Mesendoderm (in vitro differentiated cells): Measurements from ENCODE around the gene SH3BGRL.

Experiments used
- DNase-seq: peaks from one replicate; pipeline ENCODE4 v3.0.0; 2013
- H2AK5ac ChIP-seq: 2 replicates; pipeline ENCODE4 v1.6.1; 2013; ENCODE audit warnings: low read length, inconsistent platforms
- H2BK120ac ChIP-seq: 2 replicates; pipeline ENCODE4 v1.6.1; 2013; ENCODE audit warnings: low read depth, mild to moderate bottlenecking, low read length, moderate library complexity, mixed read lengths
- H2BK15ac ChIP-seq: replicated peaks from 2 replicates; pipeline ENCODE4 v1.6.1; 2013; ENCODE audit warnings: low read depth, mild to moderate bottlenecking, moderate library complexity
- H2BK5ac ChIP-seq: 2 replicates; pipeline ENCODE4 v1.6.1; 2013; ENCODE audit warnings: low read length, inconsistent platforms
- H3K18ac ChIP-seq: 2 replicates; pipeline ENCODE4 v1.6.1; 2013; ENCODE audit warnings: mild to moderate bottlenecking, low read length, mixed read lengths
- H3K23ac ChIP-seq: one replicate; pipeline ENCODE4 v1.6.1; 2013; ENCODE audit warnings: low read length
- H3K27ac ChIP-seq: 2 replicates; pipeline ENCODE4 v1.5.1; 2013; ENCODE audit warnings: low read depth, mild to moderate bottlenecking, inconsistent platforms, low read length, moderate library complexity
- H3K27me3 ChIP-seq: 2 replicates; pipeline ENCODE4 v1.6.1; 2013; ENCODE audit warnings: low read length, control low read depth, mild to moderate bottlenecking, inconsistent platforms; ENCODE audit not compliant: insufficient read depth, poor library complexity
- H3K36me3 ChIP-seq: 2 replicates; pipeline ENCODE4 v1.6.1; 2013; ENCODE audit warnings: low read length, inconsistent platforms; ENCODE audit not compliant: control insufficient read depth, insufficient read depth
- H3K4ac ChIP-seq: one replicate; pipeline ENCODE4 v1.6.1; 2013; ENCODE audit warnings: low read depth, mild to moderate bottlenecking, low read length, moderate library complexity
- H3K4me1 ChIP-seq: 2 replicates; pipeline ENCODE4 v1.6.1; 2013; ENCODE audit warnings: low read depth, low read length, inconsistent platforms; ENCODE audit not compliant: control insufficient read depth
- H3K4me2 ChIP-seq: 2 replicates; pipeline ENCODE4 v1.6.1; 2013; ENCODE audit warnings: low read length
- H3K4me3 ChIP-seq: 2 replicates; pipeline ENCODE4 v1.5.1; 2013; ENCODE audit warnings: mild to moderate bottlenecking, low read length
- H3K56ac ChIP-seq: one replicate; pipeline ENCODE4 v1.6.1; 2013; ENCODE audit warnings: low read length
- H3K79me1 ChIP-seq: 2 replicates; pipeline ENCODE4 v1.6.1; 2013; ENCODE audit warnings: low read length, inconsistent platforms
- H3K79me2 ChIP-seq: 2 replicates; pipeline ENCODE4 v1.6.1; 2013; ENCODE audit warnings: mild to moderate bottlenecking, low read length; ENCODE audit not compliant: control insufficient read depth, insufficient read depth
- H3K9ac ChIP-seq: 2 replicates; pipeline ENCODE4 v1.6.1; 2013; ENCODE audit warnings: low read length, inconsistent platforms
- H4K5ac ChIP-seq: one replicate; pipeline ENCODE4 v1.6.1; 2013; ENCODE audit warnings: low read length
- H4K8ac ChIP-seq: one replicate; pipeline ENCODE4 v1.6.1; 2013; ENCODE audit warnings: low read depth, mild to moderate bottlenecking, control low read depth, low read length, moderate library complexity
- WGBS: extraction: QIAGEN DNeasy Blood & Tissue Kit; methylation state at CpG from one replicate; pipeline ENCODE4 v1.1.7; 2013; ENCODE audit warnings: low lambda C conversion rate, missing lambda C conversion rate; ENCODE audit not compliant: insufficient coverage; ENCODE audit errors: extremely low coverage; 5-methylcytosine and 5-hydroxymethylcytosine counted together

SH3BGRL gene

DNA sequence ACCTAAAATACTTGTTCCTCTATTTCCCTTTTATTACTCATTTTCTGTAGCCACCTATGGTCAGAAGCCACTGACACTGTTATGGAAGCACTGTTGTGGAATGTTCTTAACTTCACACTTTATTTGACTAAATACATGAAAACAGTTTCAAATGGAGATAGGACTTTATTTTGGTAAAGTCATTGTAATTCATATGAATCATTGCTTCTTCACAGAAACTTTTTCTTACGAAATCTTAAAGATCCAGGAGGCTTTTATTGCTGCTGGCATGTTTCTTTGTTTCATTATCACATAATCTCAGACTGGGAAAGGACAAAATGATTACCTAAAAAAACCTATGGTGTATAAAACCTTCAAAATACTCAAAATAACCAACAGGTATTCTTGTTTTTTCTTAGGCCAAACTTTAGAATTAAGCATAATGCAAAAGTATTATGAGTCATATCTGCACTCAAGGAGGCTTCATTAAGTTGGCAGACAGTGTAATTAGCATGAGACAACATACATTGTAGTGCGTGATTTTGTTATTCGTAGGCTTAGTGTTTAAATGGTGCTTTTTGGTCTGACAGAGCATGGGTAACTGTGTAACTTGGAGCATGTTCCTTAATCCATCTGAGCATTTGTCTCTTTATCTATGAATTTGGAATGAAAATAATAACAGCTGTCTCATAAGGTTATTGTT, 58.0 kb downstream of the SH3BGRL start:
- Histone ChIP-seq H3K4me2 (no peak overlapping the region), H3K79me2 (no peaks in the 10 kb centered on the region), H3K36me3 (no peaks in the 10 kb centered on the region), H3K23ac (no peak overlapping the region), H3K27me3 (no peaks in the 10 kb centered on the region), H3K79me1 (no peaks in the 10 kb centered on the region), H3K4ac (no peak overlapping the region), H3K4me1 (peaks cover 3% of the 10 kb centered on the region), H4K8ac (no peak overlapping the region), H4K5ac (no peak overlapping the region), H3K56ac (no peak overlapping the region), H3K18ac (no peak overlapping the region), H2BK5ac (no peak overlapping the region), H2AK5ac (no peak overlapping the region), H2BK15ac (no peak overlapping the region), H3K27ac (no peak overlapping the region), H3K9ac (no peak overlapping the region), H3K4me3 (no peak overlapping the region), H2BK120ac (no peak overlapping the region)
- peak; percentile 1 for DNase-seq
- no CpG with 5 or more reads among the region's 3 CpGs for WGBS

DNA sequence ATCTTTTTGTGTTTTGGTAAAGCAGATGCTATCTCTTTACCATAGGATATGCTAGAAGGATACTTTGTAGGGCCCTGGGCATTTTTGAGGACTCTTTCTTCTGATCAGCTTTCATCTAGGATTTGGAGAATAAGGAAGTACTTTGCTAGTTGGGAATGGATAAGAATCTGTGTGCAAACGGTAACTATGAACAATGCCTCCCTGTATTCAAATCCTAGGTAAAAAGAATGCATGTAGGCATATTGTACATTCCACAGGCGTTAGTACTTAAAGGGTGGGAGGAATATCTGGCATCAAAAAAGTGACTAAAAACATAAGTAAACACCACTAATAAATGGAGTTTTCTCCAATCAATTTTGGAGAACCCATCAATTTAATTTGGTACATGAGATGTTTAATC, 59.7 kb downstream of the SH3BGRL start:
- H2AK5ac ChIP-seq = no peak overlapping the region
- no peak overlapping the region for H2BK15ac ChIP-seq
- H3K4me2 ChIP-seq = no peak overlapping the region
- no peak overlapping the region for H3K18ac ChIP-seq
- no peaks in the 10 kb centered on the region for H3K27me3 ChIP-seq
- H4K8ac ChIP-seq = no peak overlapping the region
- WGBS = no CpG with 5 or more reads among the region's 2 CpGs
- no peak overlapping the region for H3K27ac ChIP-seq
- no peak overlapping the region for H3K4ac ChIP-seq
- no peak overlapping the region for H2BK5ac ChIP-seq
- H3K4me3 ChIP-seq = no peak overlapping the region
- no peak overlapping the region for H3K9ac ChIP-seq
- no peak overlapping the region for H2BK120ac ChIP-seq
- H3K4me1 ChIP-seq = peaks cover 3% of the 10 kb centered on the region
- no peak for DNase-seq
- no peak overlapping the region for H3K56ac ChIP-seq
- H4K5ac ChIP-seq = no peak overlapping the region
- H3K79me2 ChIP-seq = no peaks in the 10 kb centered on the region
- no peak overlapping the region for H3K23ac ChIP-seq
- H3K36me3 ChIP-seq = no peaks in the 10 kb centered on the region
- no peaks in the 10 kb centered on the region for H3K79me1 ChIP-seq

- Histone ChIP-seq H2AK5ac (no peak overlapping the region), H2BK5ac (no peak overlapping the region), H3K9ac (no peak overlapping the region), H3K27ac (no peak overlapping the region), H3K56ac (no peak overlapping the region), H3K79me1 (no peaks in the 10 kb centered on the region), H3K23ac (no peak overlapping the region), H3K18ac (no peak overlapping the region), H3K4ac (no peak overlapping the region), H3K27me3 (no peaks in the 10 kb centered on the region), H3K4me2 (no peak overlapping the region), H4K8ac (no peak overlapping the region), H3K36me3 (no peaks in the 10 kb centered on the region), H3K79me2 (no peaks in the 10 kb centered on the region), H4K5ac (no peak overlapping the region), H3K4me3 (no peak overlapping the region), H2BK120ac (no peak overlapping the region), H2BK15ac (no peak overlapping the region), H3K4me1 (peaks cover 3% of the 10 kb centered on the region)
- WGBS = no CpG with 5 or more reads among the region's 2 CpGs
- DNase-seq = peak; percentile 3
Measured at GRCh38 chrX:81263059-81263458, 61.2 kb downstream of the SH3BGRL start.

GRCh38 chrX:81278616-81279015, 76.7 kb downstream of the SH3BGRL start:
- H3K4ac ChIP-seq = no peak overlapping the region
- H3K79me1 ChIP-seq = no peaks in the 10 kb centered on the region
- no peaks in the 10 kb centered on the region for H3K79me2 ChIP-seq
- no peak overlapping the region for H2BK120ac ChIP-seq
- H3K56ac ChIP-seq = no peak overlapping the region
- no peak overlapping the region for H3K18ac ChIP-seq
- no peaks in the 10 kb centered on the region for H3K27me3 ChIP-seq
- no peak overlapping the region for H3K4me3 ChIP-seq
- no peaks in the 10 kb centered on the region for H3K4me1 ChIP-seq
- H3K23ac ChIP-seq = no peak overlapping the region
- H3K36me3 ChIP-seq = no peaks in the 10 kb centered on the region
- peak; percentile 2 for DNase-seq
- no peak overlapping the region for H3K9ac ChIP-seq
- H2BK5ac ChIP-seq = no peak overlapping the region
- H2BK15ac ChIP-seq = no peak overlapping the region
- no CpG with 5 or more reads among the region's 2 CpGs for WGBS
- no peak overlapping the region for H4K5ac ChIP-seq
- H4K8ac ChIP-seq = no peak overlapping the region
- H2AK5ac ChIP-seq = no peak overlapping the region
- H3K4me2 ChIP-seq = no peak overlapping the region
- H3K27ac ChIP-seq = no peak overlapping the region

DNA sequence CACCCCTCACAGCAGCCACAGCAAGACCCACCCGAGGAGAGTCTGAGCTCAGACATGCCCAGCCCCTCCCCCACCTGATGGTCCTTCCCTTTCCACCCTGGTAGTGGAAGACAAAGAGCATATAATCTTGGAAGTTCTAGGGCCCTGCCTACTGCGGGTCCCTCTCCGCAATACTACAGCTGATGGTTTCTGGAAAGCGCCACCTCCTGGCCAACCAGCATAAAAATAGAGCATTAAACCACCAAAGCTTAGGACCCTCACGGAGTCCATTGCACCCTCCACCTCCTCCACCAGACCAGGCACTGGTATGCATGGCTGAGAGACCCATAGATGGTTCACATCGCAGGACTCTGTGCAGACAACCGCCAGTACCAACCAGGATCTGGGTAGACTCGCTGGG, 78.2 kb downstream of the SH3BGRL start:
- H3K79me1 ChIP-seq = no peaks in the 10 kb centered on the region
- no peak overlapping the region for H3K9ac ChIP-seq
- no peaks in the 10 kb centered on the region for H3K27me3 ChIP-seq
- H2BK5ac ChIP-seq = no peak overlapping the region
- no peaks in the 10 kb centered on the region for H3K4me1 ChIP-seq
- H3K23ac ChIP-seq = no peak overlapping the region
- H2AK5ac ChIP-seq = no peak overlapping the region
- no peak overlapping the region for H2BK15ac ChIP-seq
- peak overlapping the region; percentile 34 for H3K56ac ChIP-seq
- no peak overlapping the region for H3K18ac ChIP-seq
- H3K36me3 ChIP-seq = no peaks in the 10 kb centered on the region
- no peaks in the 10 kb centered on the region for H3K79me2 ChIP-seq
- no peak overlapping the region for H3K4me3 ChIP-seq
- no peak overlapping the region for H4K5ac ChIP-seq
- WGBS = no CpG with 5 or more reads among the region's 8 CpGs
- no peak overlapping the region for H3K4ac ChIP-seq
- no peak overlapping the region for H3K27ac ChIP-seq
- no peak overlapping the region for H4K8ac ChIP-seq
- H3K4me2 ChIP-seq = no peak overlapping the region
- no peak overlapping the region for H2BK120ac ChIP-seq
- DNase-seq = peak; percentile 62

DNA sequence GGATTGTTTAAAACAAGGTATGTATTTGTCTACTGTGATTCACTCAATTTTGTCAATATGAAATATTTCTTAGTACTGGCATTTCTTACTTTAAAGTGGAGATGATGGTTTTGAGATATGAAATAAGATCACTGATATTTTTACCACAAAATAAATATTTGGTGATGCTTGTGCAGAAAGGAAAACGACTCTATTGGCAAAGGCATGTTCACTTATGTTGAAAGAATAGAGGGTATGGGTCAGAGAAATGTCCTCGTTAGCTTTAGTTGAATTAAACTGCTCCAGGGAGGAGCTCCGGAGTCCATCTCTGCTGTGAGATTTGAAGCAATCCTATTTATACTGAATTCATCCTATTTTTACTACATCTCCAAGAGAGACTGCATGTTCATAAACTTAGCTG, 84.2 kb downstream of the SH3BGRL start:
- no peak overlapping the region for H3K56ac ChIP-seq
- DNase-seq = no peak
- no peak overlapping the region for H3K4me2 ChIP-seq
- no peak overlapping the region for H2AK5ac ChIP-seq
- no peak overlapping the region for H3K9ac ChIP-seq
- WGBS = no CpG with 5 or more reads among the region's 3 CpGs
- H3K36me3 ChIP-seq = no peaks in the 10 kb centered on the region
- no peak overlapping the region for H2BK15ac ChIP-seq
- H2BK5ac ChIP-seq = no peak overlapping the region
- H3K27me3 ChIP-seq = no peaks in the 10 kb centered on the region
- no peak overlapping the region for H3K4ac ChIP-seq
- no peaks in the 10 kb centered on the region for H3K79me2 ChIP-seq
- H3K27ac ChIP-seq = no peak overlapping the region
- H3K4me1 ChIP-seq = no peaks in the 10 kb centered on the region
- H2BK120ac ChIP-seq = no peak overlapping the region
- no peak overlapping the region for H3K18ac ChIP-seq
- no peak overlapping the region for H4K8ac ChIP-seq
- H3K23ac ChIP-seq = no peak overlapping the region
- H3K79me1 ChIP-seq = no peaks in the 10 kb centered on the region
- H4K5ac ChIP-seq = no peak overlapping the region
- no peak overlapping the region for H3K4me3 ChIP-seq
